GM18526 (cell line): ENCODE results near the gene NXPE1.

Experiments
- POLR2A ChIP-seq: IDR thresholded peaks from 3 replicates; pipeline ENCODE4 v1.6.1; 2011; ENCODE audit not compliant: insufficient read length; ENCODE audit errors: extremely low read depth

The NXPE1 gene

GRCh38 chr11:114482114-114482513 is 77.6 kb downstream of the NXPE1 start:
- TF ChIP-seq POLR2A = no peak

- TF ChIP-seq POLR2A = no peak
These were observed 80.3 kb downstream of the NXPE1 start for GRCh38 chr11:114479331-114479730.

GRCh38 chr11:114478768-114479167 is 80.9 kb downstream of the NXPE1 start:
- TF ChIP-seq POLR2A = no peak

GRCh38 chr11:114478001-114478410 is 81.7 kb downstream of the NXPE1 start:
- no peak for TF ChIP-seq POLR2A

- TF ChIP-seq POLR2A = no peak
These were observed 87.0 kb downstream of the NXPE1 start for GRCh38 chr11:114472661-114473060.
